NK-92 (cell line): ENCODE measurements around the gene WASF3.
"Not testable (repeated sequence)": the region's sequence is repeated elsewhere in the genome, so short reads cannot be mapped to it uniquely, and the experiment has no call there.

Source experiments
- DNase-seq: peaks from one replicate; lab custom pipeline; 2025; ENCODE audit not compliant: unreplicated experiment; lab: John Stamatoyannopoulos, UW

WASF3 gene

GRCh38 chr13:26624572-26624971 lies 67.1 kb downstream of the WASF3 start:
- DNase-seq, result no peak

GRCh38 chr13:26626271-26626670 lies 68.8 kb downstream of the WASF3 start:
- DNase-seq, result no peak

GRCh38 chr13:26628706-26629105 lies 71.2 kb downstream of the WASF3 start:
- no peak for DNase-seq

GRCh38 chr13:26629260-26629825 lies 71.9 kb downstream of the WASF3 start:
- DNase-seq, result no peak

GRCh38 chr13:26635634-26636033 lies 78.2 kb downstream of the WASF3 start:
- DNase-seq, result not testable (repeated sequence)

- DNase-seq, result not testable (repeated sequence)
These were observed 78.6 kb downstream of the WASF3 start for GRCh38 chr13:26636073-26636472.

GRCh38 chr13:26646603-26647002 lies 89.1 kb downstream of the WASF3 start:
- DNase-seq, result no peak

GRCh38 chr13:26651234-26651633 lies 93.8 kb downstream of the WASF3 start:
- DNase-seq, result no peak

- DNase-seq, result no peak
These were observed 95.8 kb downstream of the WASF3 start for GRCh38 chr13:26653310-26653709.

- no peak for DNase-seq
These were observed 96.4 kb downstream of the WASF3 start for GRCh38 chr13:26653842-26654241.

- no peak for DNase-seq
These were observed 99.4 kb downstream of the WASF3 start for GRCh38 chr13:26656919-26657318.

- DNase-seq, result no peak
These were observed 101.2 kb downstream of the WASF3 start for GRCh38 chr13:26658448-26659385.

GRCh38 chr13:26660185-26660584 lies 102.7 kb downstream of the WASF3 start:
- DNase-seq, result no peak

GRCh38 chr13:26660766-26661165 lies 103.3 kb downstream of the WASF3 start:
- no peak for DNase-seq

- no peak for DNase-seq
These were observed 106.3 kb downstream of the WASF3 start for GRCh38 chr13:26663791-26664190.

- no peak for DNase-seq
These were observed 106.8 kb downstream of the WASF3 start for GRCh38 chr13:26664286-26664685.

- no peak for DNase-seq
These were observed 107.4 kb downstream of the WASF3 start for GRCh38 chr13:26664876-26665275.

GRCh38 chr13:26668357-26669146 lies 111.1 kb downstream of the WASF3 start:
- DNase-seq, result no peak

- DNase-seq, result no peak
These were observed 116.4 kb downstream of the WASF3 start for GRCh38 chr13:26673890-26674289.

GRCh38 chr13:26677156-26677555 lies 119.7 kb downstream of the WASF3 start:
- no peak for DNase-seq

GRCh38 chr13:26678330-26678729 lies 120.8 kb downstream of the WASF3 start:
- DNase-seq, result no peak

- no peak for DNase-seq
These were observed 121.3 kb downstream of the WASF3 start for GRCh38 chr13:26678796-26679195.
